Measurements from ENCODE around the gene TCEAL4.

Gene TCEAL4

GRCh38 chrX:103585411-103586313 is at the start of gene TCEAL4:
Gene TCEAL4, plus strand, starts transcription at chrX:103585515. Its CDS starts 1,161 bp downstream, at chrX:103586676.
- H3K27ac ChIP-seq = peak within 1 kb of the TSS; percentile 71
- ChIA-PET CTCF (interaction anchor here (0.6 kb wide), 1 partner anchor 259 kb away, joined by 3 read pairs; no protein-coding TSS in a partner anchor), POLR2A (ENCODE audit: low non-redundant PET) (no interaction called here)
- DNase-seq (ENCODE audit: low spot score) = peak; percentile 30
- TF ChIP-seq CTCF (conservative IDR thresholded peaks at IDR 0.05; ENCODE audit: low read depth) = no peak

- ChIA-PET CTCF (no interaction called here), POLR2A (ENCODE audit: low non-redundant PET) (no interaction called here)
- H3K27ac ChIP-seq = no peak overlapping the region
- DNase-seq (ENCODE audit: low spot score) = no peak
- no peak for TF ChIP-seq CTCF (conservative IDR thresholded peaks at IDR 0.05; ENCODE audit: low read depth)
Observed at GRCh38 chrX:103536071-103536470, 49.2 kb upstream of the TCEAL4 start.

GRCh38 chrX:103536732-103537131 is 48.6 kb upstream of the TCEAL4 start:
- ChIA-PET CTCF (no interaction called here), POLR2A (ENCODE audit: low non-redundant PET) (no interaction called here)
- no peak for TF ChIP-seq CTCF (conservative IDR thresholded peaks at IDR 0.05; ENCODE audit: low read depth)
- no peak overlapping the region for H3K27ac ChIP-seq
- no peak for DNase-seq (ENCODE audit: low spot score)

- ChIA-PET POLR2A (ENCODE audit: low non-redundant PET) (no interaction called here), CTCF (no interaction called here)
- no peak for TF ChIP-seq CTCF (conservative IDR thresholded peaks at IDR 0.05; ENCODE audit: low read depth)
- no peak overlapping the region for H3K27ac ChIP-seq
- DNase-seq (ENCODE audit: low spot score) = no peak
Observed at GRCh38 chrX:103537871-103538387, 47.4 kb upstream of the TCEAL4 start.

- peak; percentile 24 for DNase-seq (ENCODE audit: low spot score)
- CTCF ChIA-PET = no interaction called here
- POLR2A ChIA-PET (ENCODE audit: low non-redundant PET) = interaction anchor here (0.7 kb wide), 1 partner anchor 17 kb away, joined by 5 read pairs; no protein-coding TSS in a partner anchor
- no peak overlapping the region for H3K27ac ChIP-seq
- TF ChIP-seq CTCF (conservative IDR thresholded peaks at IDR 0.05; ENCODE audit: low read depth) = no peak
Observed at GRCh38 chrX:103538728-103539127, 46.6 kb upstream of the TCEAL4 start.

GRCh38 chrX:103539695-103540094 is 45.6 kb upstream of the TCEAL4 start:
- POLR2A ChIA-PET (ENCODE audit: low non-redundant PET) = interaction anchor here (0.7 kb wide), 1 partner anchor 38 kb away, joined by 3 read pairs; no protein-coding TSS in a partner anchor
- no peak for TF ChIP-seq CTCF (conservative IDR thresholded peaks at IDR 0.05; ENCODE audit: low read depth)
- CTCF ChIA-PET = interaction anchor here (0.6 kb wide), 1 partner anchor 12 kb away, joined by 6 read pairs; no protein-coding TSS in a partner anchor
- no peak overlapping the region for H3K27ac ChIP-seq
- DNase-seq (ENCODE audit: low spot score) = no peak

Measured in RWPE1 (cell line).